NB4 (cell line): Measurements from ENCODE around the gene SFXN5.
A peak's percentile ranks its signal among the peaks of the same experiment; 100 is the strongest.

Experiments
- DNase-seq: peaks from one replicate; pipeline ENCODE4 v3.0.0; 2010; ENCODE audit warnings: low read depth
- H3K4me3 ChIP-seq: one replicate; pipeline ENCODE4 v1.5.1; 2011; ENCODE audit warnings: mild to moderate bottlenecking, low read depth, low read length, moderate library complexity
- MYC ChIP-seq: IDR thresholded peaks from 2 replicates; pipeline ENCODE4 v1.6.1; 2011; ENCODE audit warnings: low read depth, low read length
- POLR2A ChIP-seq: IDR thresholded peaks from 2 replicates; pipeline ENCODE4 v1.6.1; 2011; ENCODE audit warnings: mild to moderate bottlenecking; ENCODE audit not compliant: insufficient read length; ENCODE audit errors: extremely low read depth
- TF ChIP-seq, protein P1 (sequence below): IDR thresholded peaks from one replicate; pipeline ENCODE4 v1.5.1; 2012; ENCODE audit warnings: low read depth, low read length
- TF ChIP-seq, protein P2 (sequence below): IDR thresholded peaks from 2 replicates; pipeline ENCODE4 v1.6.1; 2011; ENCODE audit warnings: low read depth, low read length

Gene SFXN5

GRCh38 chr2:72945450-72946019 lies 126.0 kb downstream of the SFXN5 start:
- H3K4me3 ChIP-seq: no peak overlapping the region
- TF ChIP-seq POLR2A: no peak
- no peak for TF ChIP-seq MYC
- TF ChIP-seq, protein P1, sequence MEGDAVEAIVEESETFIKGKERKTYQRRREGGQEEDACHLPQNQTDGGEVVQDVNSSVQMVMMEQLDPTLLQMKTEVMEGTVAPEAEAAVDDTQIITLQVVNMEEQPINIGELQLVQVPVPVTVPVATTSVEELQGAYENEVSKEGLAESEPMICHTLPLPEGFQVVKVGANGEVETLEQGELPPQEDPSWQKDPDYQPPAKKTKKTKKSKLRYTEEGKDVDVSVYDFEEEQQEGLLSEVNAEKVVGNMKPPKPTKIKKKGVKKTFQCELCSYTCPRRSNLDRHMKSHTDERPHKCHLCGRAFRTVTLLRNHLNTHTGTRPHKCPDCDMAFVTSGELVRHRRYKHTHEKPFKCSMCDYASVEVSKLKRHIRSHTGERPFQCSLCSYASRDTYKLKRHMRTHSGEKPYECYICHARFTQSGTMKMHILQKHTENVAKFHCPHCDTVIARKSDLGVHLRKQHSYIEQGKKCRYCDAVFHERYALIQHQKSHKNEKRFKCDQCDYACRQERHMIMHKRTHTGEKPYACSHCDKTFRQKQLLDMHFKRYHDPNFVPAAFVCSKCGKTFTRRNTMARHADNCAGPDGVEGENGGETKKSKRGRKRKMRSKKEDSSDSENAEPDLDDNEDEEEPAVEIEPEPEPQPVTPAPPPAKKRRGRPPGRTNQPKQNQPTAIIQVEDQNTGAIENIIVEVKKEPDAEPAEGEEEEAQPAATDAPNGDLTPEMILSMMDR: no peak
- TF ChIP-seq, protein P2, sequence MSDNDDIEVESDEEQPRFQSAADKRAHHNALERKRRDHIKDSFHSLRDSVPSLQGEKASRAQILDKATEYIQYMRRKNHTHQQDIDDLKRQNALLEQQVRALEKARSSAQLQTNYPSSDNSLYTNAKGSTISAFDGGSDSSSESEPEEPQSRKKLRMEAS: no peak

DNA sequence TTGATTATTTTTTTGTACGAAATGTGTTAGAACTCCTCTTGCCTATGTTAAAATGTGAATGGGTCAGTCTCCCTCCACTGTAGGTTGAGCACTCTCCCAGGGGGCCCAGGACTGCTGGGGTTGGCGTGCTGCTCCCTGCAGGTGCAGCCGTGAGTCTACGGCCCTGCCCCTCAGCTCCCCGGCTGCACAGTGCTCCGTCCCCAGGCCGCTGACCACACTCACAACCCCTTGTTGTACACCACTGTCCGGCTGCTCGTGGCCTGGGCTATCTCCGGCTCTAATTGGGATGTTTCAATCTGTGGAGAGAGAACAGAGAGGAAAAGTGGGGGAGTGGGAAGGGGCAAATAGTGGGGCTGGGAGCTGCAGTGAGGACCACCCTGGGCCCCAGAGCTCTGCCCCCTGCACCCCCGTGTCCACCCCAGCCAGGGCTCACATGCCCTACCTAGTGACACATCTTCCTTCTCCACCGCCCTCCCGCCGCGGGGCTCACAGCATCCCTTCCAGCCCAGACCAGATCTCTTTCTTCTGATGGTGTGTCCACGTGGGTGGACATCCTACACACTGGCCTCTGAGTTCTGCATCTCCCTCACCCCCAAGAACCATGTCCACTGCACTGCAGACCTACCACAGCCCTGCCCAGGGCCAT lies 126.6 kb downstream of the SFXN5 start:
- no peak for TF ChIP-seq POLR2A
- TF ChIP-seq, protein P1: no peak
- TF ChIP-seq MYC: no peak
- no peak for DNase-seq
- H3K4me3 ChIP-seq: no peak overlapping the region

More at GRCh38 chr2:72945450-72946019, 126.0 kb downstream of the SFXN5 start:
- no peak for DNase-seq

DNA sequence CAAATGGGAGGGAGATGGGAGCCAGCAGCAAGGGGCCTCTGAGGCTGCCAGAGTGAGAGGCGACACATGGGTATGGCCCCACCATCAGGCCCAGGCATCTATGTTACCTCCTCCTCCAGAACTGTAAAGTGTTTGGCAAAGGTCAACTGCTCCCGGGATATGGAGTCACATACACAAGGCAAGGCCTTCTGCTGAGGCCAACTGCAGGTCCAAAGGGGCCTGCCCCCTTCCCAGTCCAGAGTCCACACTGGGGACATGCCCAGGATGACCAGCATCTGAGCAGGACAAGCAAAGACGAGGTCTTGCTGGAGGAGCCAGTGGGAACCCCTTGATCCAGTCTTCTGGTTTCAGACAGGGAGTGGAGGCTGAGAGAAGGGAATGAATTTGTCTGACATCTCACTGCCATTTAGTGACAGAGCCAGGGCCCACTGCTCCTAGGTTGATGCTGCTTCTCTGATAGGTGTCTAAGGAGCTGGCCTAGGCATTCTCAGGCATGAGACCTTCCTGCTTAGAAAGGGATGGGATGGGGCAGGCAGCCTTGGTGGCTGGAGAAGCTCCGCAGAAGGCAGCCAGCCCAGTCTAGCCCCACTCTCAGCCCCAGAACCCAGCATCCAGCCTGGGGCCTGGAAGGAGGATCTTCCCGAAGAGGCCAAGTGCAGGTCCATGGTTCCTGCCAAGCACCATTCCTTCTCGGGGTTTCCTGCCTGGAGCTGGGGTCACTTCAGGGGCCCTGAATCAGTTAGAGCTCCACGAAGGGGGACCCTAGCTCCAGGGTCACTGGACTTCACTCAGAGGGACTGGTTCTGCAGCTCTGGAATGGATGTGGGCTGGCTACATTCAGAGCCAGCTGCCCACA lies 127.7 kb downstream of the SFXN5 start:
- TF ChIP-seq POLR2A (no peak), MYC (no peak)
- TF ChIP-seq, protein P1: no peak
- TF ChIP-seq, protein P2: no peak
- no peak for DNase-seq
- H3K4me3 ChIP-seq: no peak overlapping the region

GRCh38 chr2:72942881-72943418 lies 128.6 kb downstream of the SFXN5 start:
- TF ChIP-seq MYC (no peak), POLR2A (no peak)
- TF ChIP-seq, protein P2: no peak
- TF ChIP-seq, protein P1: no peak
- DNase-seq: no peak
- no peak overlapping the region for H3K4me3 ChIP-seq

DNA sequence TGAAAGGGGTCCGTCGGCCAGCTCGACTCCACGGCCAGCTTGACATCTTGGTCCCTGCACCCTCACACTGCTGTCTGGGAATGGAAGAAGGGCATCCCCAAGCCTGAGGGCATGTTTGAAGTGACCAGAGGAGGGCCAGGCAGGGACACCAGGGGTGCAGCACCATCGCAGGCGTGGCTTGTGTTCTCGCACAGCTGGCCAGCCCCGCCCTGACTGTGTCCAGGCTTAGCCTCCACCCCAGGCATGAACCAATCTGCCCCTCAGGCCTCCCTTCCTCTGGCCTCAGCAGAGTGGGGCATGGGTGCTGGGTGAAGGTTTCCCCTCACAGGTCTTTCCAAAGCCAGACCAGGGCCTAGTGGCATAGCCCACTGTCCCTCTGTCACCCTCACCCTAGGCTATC lies 129.2 kb downstream of the SFXN5 start:
- TF ChIP-seq MYC: no peak
- no peak for DNase-seq
- H3K4me3 ChIP-seq: no peak overlapping the region

GRCh38 chr2:72940786-72941185 lies 130.7 kb downstream of the SFXN5 start:
- peak; percentile 84 for DNase-seq
- no peak overlapping the region for H3K4me3 ChIP-seq
- TF ChIP-seq MYC (no peak), POLR2A (no peak)
- TF ChIP-seq, protein P2: no peak
- TF ChIP-seq, protein P1: no peak
